Hippocampal formation (tissue), 2 donors: ENCODE data around the gene MTHFD2L.
"Not testable (repeated sequence)": the region's sequence is repeated elsewhere in the genome, so short reads cannot be mapped to it uniquely, and the experiment has no call there.

Experiments
- DNase-seq, 2 donors: peaks; one replicate each; lab custom pipeline; 2025; lab: John Stamatoyannopoulos, UW

Gene MTHFD2L

GRCh38 chr4:74335341-74336021 lies 177.6 kb downstream of the MTHFD2L start:
- no peak for DNase-seq

GRCh38 chr4:74338792-74339333 lies 180.9 kb downstream of the MTHFD2L start:
- no peak for DNase-seq

- DNase-seq = no peak
Observed at GRCh38 chr4:74339501-74339900, 181.6 kb downstream of the MTHFD2L start.

DNA sequence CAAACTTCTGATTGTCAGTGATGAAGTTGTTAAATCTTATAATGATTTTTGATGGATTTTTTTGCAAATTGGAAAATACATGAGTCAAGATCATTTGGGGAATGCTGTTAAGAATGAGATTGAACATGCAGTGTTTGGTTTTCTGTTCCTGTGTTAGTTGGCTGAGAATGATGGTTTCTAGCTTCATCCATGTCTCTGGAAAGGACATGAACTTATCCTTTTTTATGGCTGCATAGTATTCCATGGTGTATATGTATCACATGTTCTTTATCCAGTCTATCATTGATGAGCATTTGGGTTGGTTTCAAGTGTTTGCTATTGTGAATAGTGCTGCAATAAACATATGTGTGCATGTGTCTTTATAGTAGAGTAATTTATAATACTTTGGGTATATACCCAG lies 182.5 kb downstream of the MTHFD2L start:
- DNase-seq = not testable (repeated sequence)

GRCh38 chr4:74344031-74344430 lies 186.1 kb downstream of the MTHFD2L start:
- no peak for DNase-seq
